ENCODE measurements around the gene PATL2.
"Not testable (repeated sequence)": the region's sequence is repeated elsewhere in the genome, so short reads cannot be mapped to it uniquely, and the experiment has no call there.

PATL2 gene

DNA sequence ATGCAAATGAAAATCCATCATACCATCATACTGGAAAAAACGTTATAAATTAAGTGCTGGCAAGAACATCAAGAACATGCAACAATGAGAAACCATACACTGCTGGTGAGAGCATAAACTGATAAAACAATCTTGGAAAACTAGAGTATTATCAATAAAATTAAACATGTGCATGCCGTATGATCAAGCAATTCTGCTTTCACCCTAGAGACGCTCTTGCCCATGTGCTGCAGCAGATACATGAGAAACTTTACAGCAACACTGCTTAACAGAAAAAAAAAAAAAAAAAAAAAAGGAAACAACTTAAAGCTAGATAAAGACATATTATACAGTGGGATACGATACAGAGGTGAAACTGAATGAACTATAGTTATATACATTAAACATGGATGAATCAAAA lies 69.5 kb downstream of the PATL2 start:
- DNase-seq, result no peak

DNA sequence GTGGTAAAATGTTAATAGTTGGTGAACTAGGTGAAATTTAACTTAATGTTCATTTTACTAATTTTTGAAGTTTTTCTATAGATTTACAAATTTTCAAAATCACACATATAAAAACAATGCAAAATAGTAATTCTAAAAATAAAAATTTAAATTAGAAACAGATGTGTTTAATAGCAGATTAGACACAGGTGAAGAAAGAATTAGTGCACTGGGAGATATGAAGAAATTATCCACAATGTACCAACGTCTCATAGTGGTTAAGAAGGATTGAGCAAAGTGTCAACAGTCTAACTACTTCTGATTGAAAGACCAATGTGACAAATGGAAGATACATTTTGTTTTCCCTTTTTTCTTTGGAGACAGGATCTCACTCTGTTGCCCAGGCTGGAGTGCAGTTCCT lies 74.1 kb downstream of the PATL2 start:
- DNase-seq, result no peak

DNA sequence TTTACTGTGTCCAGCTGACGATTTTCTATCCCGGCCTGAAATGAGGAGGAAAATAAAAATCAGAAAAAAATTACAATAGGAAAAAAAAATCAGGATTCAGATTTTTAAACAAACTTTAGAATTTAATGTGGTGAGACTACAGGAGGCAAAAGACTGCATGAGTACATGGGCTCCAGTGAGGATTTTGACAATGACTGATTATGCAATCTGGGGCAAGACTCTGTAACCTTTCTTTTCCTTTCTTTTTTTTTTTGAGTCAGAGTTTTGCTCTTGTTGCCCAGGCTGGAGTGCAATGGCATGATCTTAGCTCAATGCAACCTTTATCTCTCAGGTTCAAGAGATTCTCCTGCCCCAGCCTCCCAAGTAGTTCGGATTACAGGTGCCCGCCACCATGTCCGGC lies 77.5 kb downstream of the PATL2 start:
- DNase-seq, result no peak

DNA sequence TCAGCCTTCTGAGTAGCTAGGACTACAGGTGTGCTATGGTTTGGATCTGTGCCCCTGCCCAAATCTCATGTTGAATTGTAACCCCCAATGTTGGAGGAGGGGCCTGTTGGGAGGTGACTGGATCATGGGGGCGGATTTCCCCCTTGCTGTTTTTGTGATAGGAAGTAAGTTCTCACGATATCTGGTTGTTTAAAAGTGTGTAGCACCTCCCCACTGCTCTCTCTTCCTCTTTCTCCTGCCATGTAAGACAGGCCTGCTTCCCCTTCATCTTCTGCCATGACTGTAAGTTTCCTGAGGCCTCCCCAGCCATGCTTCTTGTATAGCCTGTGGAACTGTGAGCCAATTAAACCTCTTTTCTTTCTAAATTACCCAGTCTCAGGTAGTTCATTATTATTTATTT lies 85.8 kb downstream of the PATL2 start:
- DNase-seq, result not testable (repeated sequence)

DNA sequence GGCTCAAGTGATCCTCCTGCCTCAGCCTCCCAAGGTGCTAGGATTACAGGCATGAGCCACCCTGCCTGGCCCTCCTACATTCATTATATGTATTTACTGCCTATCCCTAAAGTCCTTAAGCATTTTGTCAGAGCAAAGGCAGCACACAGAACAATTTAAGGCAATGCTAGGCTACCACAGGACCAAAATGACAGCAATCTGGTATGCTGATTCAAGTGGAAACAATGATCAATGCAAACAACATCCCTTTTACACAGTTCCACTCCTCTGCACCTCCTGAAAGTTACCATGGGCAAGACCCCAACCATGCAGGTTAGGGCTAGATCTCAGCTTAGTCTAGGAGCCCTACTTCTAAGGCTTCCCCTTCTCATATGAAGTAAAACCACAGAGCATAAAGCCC lies 87.9 kb downstream of the PATL2 start:
- DNase-seq, result no peak

DNA sequence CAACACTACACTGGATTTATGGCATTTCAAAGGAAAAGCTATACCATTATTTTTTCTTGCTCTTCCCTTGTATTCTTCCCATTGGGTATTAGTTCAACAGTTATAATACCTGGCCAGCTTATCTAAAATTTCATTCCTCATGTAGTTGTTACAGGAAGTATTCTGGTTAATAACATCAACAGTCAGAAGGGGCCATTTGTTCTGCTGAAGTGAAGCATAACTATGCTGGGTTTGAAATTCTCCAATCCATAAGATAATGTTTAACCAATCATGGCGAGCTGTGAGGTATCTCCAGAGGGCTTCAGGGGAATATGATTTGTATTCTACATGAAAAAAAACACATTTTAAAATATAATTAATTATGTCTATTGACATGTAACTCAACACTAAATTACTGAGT lies 91.0 kb downstream of the PATL2 start:
- DNase-seq, result no peak

GRCh38 chr15:44616974-44617373 lies 94.1 kb downstream of the PATL2 start:
- no peak for DNase-seq

All from DMS79 (cell line).